GM12892 (cell line): ENCODE data around the gene FAM210B.

Source experiments
- POLR2A ChIP-seq: IDR thresholded peaks from 2 replicates; pipeline ENCODE4 v1.6.1; 2011; ENCODE audit warnings: low read depth, low read length, control low read depth
- POLR2AphosphoS5 ChIP-seq: IDR thresholded peaks from 2 replicates; pipeline ENCODE4 v1.6.1; 2011; ENCODE audit warnings: low read depth, low read length, control low read depth

DNA sequence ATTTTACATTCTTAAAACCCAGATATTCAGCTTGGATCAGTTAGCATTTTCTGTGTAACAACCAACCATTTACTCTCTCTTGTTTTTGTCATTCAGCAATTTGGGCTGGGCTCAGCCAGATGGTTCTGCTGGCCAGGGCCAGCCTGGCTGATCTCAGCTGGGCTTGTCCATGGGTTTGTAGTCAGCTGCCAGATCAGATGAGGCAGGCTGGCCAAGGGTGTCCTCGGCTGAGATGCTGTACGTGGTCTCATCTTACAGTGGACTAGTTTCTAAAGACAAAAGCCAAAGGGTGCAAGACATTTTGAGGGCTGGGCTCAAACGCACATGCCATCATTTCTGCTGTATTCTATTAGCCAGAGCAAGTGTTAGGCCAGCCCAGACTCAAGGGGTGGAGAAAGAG lies 16.0 kb upstream of the FAM210B start:
- TF ChIP-seq POLR2AphosphoS5 (no peak), POLR2A (no peak)
